Calu3 (cell line): Measurements from ENCODE around the gene C1orf226. TPM values are rescaled to one million over a fixed set of nuclear protein-coding genes. Genes with fewer than 3 reads are reported as not detected.

Experiments used
- BruUV-seq: library from RNA; stranded (reverse); fragments of 400-500 nt; replicated peaks from 2 replicates; lab custom pipeline; 2021; lab: Mats Ljungman, UMichigan
- CTCF ChIA-PET: fragments of 300-600 bp; sonication (Branson Sonifier 250); formaldehyde crosslinking; loops from one replicate; lab custom pipeline; 2022; ENCODE audit warnings: antibody characterized with exemption; lab: Charles Lee
- DNase-seq: peaks from one replicate; pipeline ENCODE4 v3.0.0; 2022
- H3K27ac Mint-ChIP-seq: one replicate; pipeline ENCODE4 v1.8.0; 2022; ENCODE audit warnings: mixed read lengths; ENCODE audit not compliant: unreplicated experiment
- H3K27me3 Mint-ChIP-seq: one replicate; pipeline ENCODE4 v1.8.0; 2022; ENCODE audit warnings: mixed read lengths; ENCODE audit not compliant: unreplicated experiment
- H3K36me3 Mint-ChIP-seq: one replicate; pipeline ENCODE4 v1.8.0; 2022; ENCODE audit warnings: mild to moderate bottlenecking, moderate library complexity, mixed read lengths; ENCODE audit not compliant: insufficient read depth, unreplicated experiment
- H3K4me1 Mint-ChIP-seq: one replicate; pipeline ENCODE4 v1.8.0; 2022; ENCODE audit warnings: mild to moderate bottlenecking, low read depth, mixed read lengths; ENCODE audit not compliant: unreplicated experiment
- H3K4me3 Mint-ChIP-seq: one replicate; pipeline ENCODE4 v1.8.0; 2022; ENCODE audit warnings: mild to moderate bottlenecking, low read depth, moderate library complexity, mixed read lengths; ENCODE audit not compliant: unreplicated experiment
- H3K9me3 Mint-ChIP-seq: one replicate; pipeline ENCODE4 v1.8.0; 2022; ENCODE audit warnings: low read depth, mixed read lengths; ENCODE audit not compliant: unreplicated experiment
- intact Hi-C: fragments of 100-400 bp; cut with micrococcal nuclease; formaldehyde crosslinking; loops from one replicate; pipeline ENCODE4 v1.10.0; 2022; ENCODE audit not compliant: unreplicated experiment
- total RNA-seq: library from RNA; stranded (reverse); gene quantifications from 2 replicates; pipeline ENCODE4 v1.2.3, GENCODE V29; 2022
- TF ChIP-seq, protein P1 (sequence below): fragments of 200-600 bp; IDR thresholded peaks from one replicate; pipeline ENCODE4 v1.8.0; 2022; ENCODE audit warnings: antibody characterized with exemption; ENCODE audit not compliant: unreplicated experiment

C1orf226 gene
- total RNA-seq, 1 experiment from 2014 or later = 14.1 TPM

DNA sequence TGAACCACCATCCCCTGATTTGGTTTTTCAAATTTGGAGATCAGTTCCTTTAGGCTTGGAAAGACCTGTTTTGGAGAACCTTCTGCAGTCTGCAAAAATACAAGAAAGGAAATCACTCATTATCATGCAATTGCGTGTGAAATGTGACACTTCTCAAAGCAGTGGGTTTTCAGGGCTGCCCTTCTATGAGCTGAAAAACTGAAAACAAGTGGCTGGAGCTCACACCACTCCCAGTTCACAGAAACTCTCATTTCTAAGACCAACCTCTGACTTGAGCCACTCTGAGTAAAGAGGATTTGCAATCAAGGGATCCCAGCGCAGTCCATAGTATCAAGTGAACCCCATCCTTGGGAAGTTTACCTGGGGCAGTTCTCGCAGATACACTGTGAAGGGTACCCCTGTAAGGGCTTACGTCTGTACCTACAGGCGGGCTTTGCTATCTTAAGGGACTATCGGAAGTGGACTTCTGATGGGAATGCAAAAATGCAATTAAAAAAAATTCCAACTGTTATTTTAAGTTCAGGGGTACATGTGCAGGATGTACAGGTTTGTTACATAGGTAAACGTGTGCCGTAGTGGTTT, 17.6 kb downstream of the C1orf226 start:
- Mint-ChIP-seq H3K4me3 (no peak overlapping the region), H3K9me3 (no peaks in the 10 kb centered on the region), H3K27me3 (peaks cover 37% of the 10 kb centered on the region), H3K36me3 (no peaks in the 10 kb centered on the region), H3K4me1 (no peaks in the 10 kb centered on the region), H3K27ac (no peak overlapping the region)
- no TSS peak for BruUV-seq
- TF ChIP-seq, protein P1, sequence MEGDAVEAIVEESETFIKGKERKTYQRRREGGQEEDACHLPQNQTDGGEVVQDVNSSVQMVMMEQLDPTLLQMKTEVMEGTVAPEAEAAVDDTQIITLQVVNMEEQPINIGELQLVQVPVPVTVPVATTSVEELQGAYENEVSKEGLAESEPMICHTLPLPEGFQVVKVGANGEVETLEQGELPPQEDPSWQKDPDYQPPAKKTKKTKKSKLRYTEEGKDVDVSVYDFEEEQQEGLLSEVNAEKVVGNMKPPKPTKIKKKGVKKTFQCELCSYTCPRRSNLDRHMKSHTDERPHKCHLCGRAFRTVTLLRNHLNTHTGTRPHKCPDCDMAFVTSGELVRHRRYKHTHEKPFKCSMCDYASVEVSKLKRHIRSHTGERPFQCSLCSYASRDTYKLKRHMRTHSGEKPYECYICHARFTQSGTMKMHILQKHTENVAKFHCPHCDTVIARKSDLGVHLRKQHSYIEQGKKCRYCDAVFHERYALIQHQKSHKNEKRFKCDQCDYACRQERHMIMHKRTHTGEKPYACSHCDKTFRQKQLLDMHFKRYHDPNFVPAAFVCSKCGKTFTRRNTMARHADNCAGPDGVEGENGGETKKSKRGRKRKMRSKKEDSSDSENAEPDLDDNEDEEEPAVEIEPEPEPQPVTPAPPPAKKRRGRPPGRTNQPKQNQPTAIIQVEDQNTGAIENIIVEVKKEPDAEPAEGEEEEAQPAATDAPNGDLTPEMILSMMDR = no peak
- DNase-seq = no peak
- CTCF ChIA-PET = interaction anchor here (0.6 kb wide), 1 partner anchor 362 kb away, joined by 3 read pairs; no protein-coding TSS in a partner anchor
- intact Hi-C loops = no loop called here

DNA sequence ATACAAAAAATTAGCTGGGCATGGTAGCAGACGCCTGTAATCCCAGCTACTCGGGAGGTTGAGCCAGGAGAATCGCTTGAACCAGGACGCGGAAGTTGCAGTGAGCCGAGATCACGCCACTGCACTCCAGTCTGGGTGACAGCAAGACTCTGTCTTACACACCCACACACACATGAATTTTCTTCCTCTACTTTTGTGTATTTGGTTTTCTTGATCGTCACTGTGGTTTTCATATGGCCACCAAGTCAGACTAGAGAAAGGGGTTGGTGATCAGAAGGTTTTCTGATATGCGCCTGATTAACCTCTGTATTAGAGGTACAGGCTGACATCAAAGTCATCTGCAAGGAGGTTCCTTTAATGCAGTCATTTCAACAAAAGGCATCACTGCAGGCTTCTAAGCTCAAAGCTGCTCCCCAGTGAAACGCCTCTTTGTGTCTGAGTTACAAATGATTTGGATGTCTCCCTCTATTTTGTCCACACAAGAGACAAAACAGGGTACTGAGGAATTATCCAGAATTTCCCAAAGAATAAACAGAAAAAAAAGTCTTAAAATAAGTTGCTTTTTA, 19.3 kb downstream of the C1orf226 start:
- CTCF ChIA-PET = no interaction called here
- Mint-ChIP-seq H3K27me3 (peaks cover 37% of the 10 kb centered on the region), H3K9me3 (no peaks in the 10 kb centered on the region), H3K27ac (no peak overlapping the region), H3K4me3 (no peak overlapping the region), H3K36me3 (no peaks in the 10 kb centered on the region), H3K4me1 (no peaks in the 10 kb centered on the region)
- BruUV-seq = no TSS peak
- intact Hi-C loops = no loop called here
- TF ChIP-seq, protein P1 = no peak
- no peak for DNase-seq

DNA sequence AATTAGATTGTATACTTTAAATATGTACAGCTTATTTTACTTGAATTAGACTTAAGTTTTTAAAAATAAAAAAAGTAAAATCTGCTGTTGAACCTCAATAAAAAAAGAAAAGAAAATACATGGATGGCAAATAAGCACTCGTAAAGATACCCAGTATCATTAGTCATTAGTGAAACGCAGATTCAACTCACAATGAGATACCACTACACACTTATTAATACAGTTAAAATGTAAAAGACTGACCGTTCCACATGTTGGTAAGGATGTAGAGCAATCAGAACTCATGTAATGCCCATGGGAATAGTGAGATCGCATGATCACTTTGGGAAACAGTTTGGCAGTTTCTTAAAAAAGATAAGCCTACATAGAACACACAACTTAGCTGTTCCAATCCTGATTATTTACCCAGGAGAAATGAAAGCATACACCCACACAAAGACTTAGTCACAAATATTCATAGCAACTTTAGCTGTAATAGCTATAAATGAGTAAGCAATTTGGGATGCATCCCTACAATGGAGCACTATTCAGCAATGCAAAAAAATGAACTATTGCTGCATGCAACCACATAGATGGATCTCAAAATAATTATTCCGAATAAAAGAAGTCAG, 23.1 kb downstream of the C1orf226 start:
- no peak for DNase-seq
- Mint-ChIP-seq H3K4me1 (no peaks in the 10 kb centered on the region), H3K27me3 (peaks cover 2% of the 10 kb centered on the region), H3K9me3 (no peaks in the 10 kb centered on the region), H3K36me3 (no peaks in the 10 kb centered on the region), H3K4me3 (no peak overlapping the region), H3K27ac (no peak overlapping the region)
- no TSS peak for BruUV-seq
- TF ChIP-seq, protein P1 = no peak
- intact Hi-C loops = no loop called here
- CTCF ChIA-PET = interaction anchor here (0.5 kb wide), 1 partner anchor 164 kb away, joined by 3 read pairs; no protein-coding TSS in a partner anchor

DNA sequence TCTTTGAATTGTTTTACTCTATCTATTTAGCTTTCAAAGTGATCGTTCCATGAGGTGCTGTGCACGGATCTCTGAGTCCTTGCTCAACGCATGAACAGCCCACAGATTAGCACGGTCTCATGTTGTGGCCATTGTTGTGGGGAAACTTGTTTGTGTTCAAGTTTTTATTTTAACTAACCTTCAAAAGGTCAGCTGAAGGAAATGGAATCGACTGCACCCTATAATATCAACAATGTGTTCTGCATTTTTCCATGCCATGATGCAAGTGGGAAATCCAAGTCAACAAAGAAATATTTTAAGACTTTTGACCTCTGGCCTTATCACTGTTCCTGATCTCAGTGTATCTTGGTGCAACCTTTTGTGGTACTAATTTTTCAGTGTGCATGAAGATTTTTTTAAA, 24.3 kb downstream of the C1orf226 start:
- Mint-ChIP-seq H3K36me3 (no peaks in the 10 kb centered on the region), H3K27ac (no peak overlapping the region), H3K4me3 (no peak overlapping the region), H3K4me1 (no peaks in the 10 kb centered on the region), H3K27me3 (no peaks in the 10 kb centered on the region), H3K9me3 (no peaks in the 10 kb centered on the region)
- TF ChIP-seq, protein P1 = no peak
- no peak for DNase-seq
- no TSS peak for BruUV-seq
- intact Hi-C loops = no loop called here
- CTCF ChIA-PET = interaction anchor here (0.5 to 1.9 kb wide), 3 partner anchors 13 to 400 kb away, joined by 3 to 5 read pairs (median 3); no protein-coding TSS in a partner anchor
